ENCODE results near the gene UVSSA.

Gene UVSSA

GRCh38 chr4:1395941-1396805, 49.2 kb downstream of the UVSSA start:
- no peak for DNase-seq (ENCODE audit: low read depth, low spot score)
- H3K36me3 ChIP-seq (ENCODE audit: insufficient read depth, insufficient read length, low read length), result peaks cover 18% of the 10 kb centered on the region
- no peak for TF ChIP-seq ZNF274 (IDR thresholded peaks at IDR 0.05; ENCODE audit: low read depth, low read length)
- no peak for TF ChIP-seq SUZ12 (IDR thresholded peaks at IDR 0.05; ENCODE audit: extremely low read depth, insufficient read depth, insufficient read length)
- no peak for TF ChIP-seq YY1 (IDR thresholded peaks at IDR 0.05; ENCODE audit: insufficient read depth, insufficient read length)
- peaks cover 20% of the 10 kb centered on the region; the same call in 1 of the 2 replicates for H3K9me3 ChIP-seq (ENCODE audit: insufficient read depth, low read length)
- H3K27me3 ChIP-seq (ENCODE audit: insufficient read depth, insufficient read length), result peaks cover 19% of the 10 kb centered on the region
- no peak overlapping the region for H3K4me3 ChIP-seq (ENCODE audit: insufficient read length, low read depth)
- H3K9ac ChIP-seq (ENCODE audit: insufficient read length, low read depth), result no peak overlapping the region
- peaks cover 5% of the 10 kb centered on the region for H3K4me1 ChIP-seq (ENCODE audit: insufficient read depth, insufficient read length)

DNA sequence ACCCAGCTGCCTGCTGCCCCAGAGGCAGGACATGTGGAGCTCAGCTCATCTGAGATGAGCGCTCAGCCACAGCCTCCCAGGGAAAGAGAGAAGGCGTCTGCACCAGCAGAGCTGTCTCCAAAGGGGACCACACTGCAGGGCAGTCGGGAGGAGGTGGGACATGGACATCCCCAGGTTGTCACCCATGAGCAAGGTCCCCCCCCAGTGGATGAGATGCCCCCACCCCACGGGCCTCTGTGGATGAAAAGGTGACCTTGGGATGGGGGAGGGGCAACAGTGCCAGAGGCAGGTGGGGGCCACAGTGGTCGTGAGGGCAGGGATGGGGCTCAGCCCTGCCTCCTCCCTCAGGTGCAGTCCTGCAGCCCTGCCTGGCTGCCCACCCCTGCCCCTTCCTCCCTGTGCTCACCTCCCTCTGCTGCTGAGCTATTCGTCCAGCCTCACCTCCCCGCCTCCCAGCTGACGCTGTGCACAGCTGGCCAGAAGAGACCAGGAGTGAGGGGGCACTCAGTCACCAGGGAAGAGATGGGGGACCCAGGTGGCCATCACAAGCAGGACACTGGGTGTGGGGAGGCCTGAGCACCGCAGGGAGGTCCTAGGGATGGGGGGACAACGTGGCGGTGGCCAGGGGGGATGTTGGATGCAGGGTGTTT, 49.9 kb downstream of the UVSSA start:
- peaks cover 18% of the 10 kb centered on the region for H3K36me3 ChIP-seq (ENCODE audit: insufficient read depth, insufficient read length, low read length)
- no peak for TF ChIP-seq ZNF274 (IDR thresholded peaks at IDR 0.05; ENCODE audit: low read depth, low read length)
- no peak overlapping the region for H3K4me3 ChIP-seq (ENCODE audit: insufficient read length, low read depth)
- peaks cover 26% of the 10 kb centered on the region for H3K27me3 ChIP-seq (ENCODE audit: insufficient read depth, insufficient read length)
- peaks cover 12% of the 10 kb centered on the region for H3K4me1 ChIP-seq (ENCODE audit: insufficient read depth, insufficient read length)
- peaks cover 20% of the 10 kb centered on the region; the same call in 1 of the 2 replicates for H3K9me3 ChIP-seq (ENCODE audit: insufficient read depth, low read length)
- DNase-seq (ENCODE audit: low read depth, low spot score), result no peak
- H3K9ac ChIP-seq (ENCODE audit: insufficient read length, low read depth), result no peak overlapping the region

GRCh38 chr4:1398681-1399507, 51.9 kb downstream of the UVSSA start:
- peaks cover 16% of the 10 kb centered on the region for H3K36me3 ChIP-seq (ENCODE audit: insufficient read depth, insufficient read length, low read length)
- no peak overlapping the region for H3K9ac ChIP-seq (ENCODE audit: insufficient read length, low read depth)
- no peak for DNase-seq (ENCODE audit: low read depth, low spot score)
- peaks cover 46% of the 10 kb centered on the region for H3K27me3 ChIP-seq (ENCODE audit: insufficient read depth, insufficient read length)
- peaks cover 20% of the 10 kb centered on the region; the same call in 1 of the 2 replicates for H3K9me3 ChIP-seq (ENCODE audit: insufficient read depth, low read length)
- no peak overlapping the region for H3K4me3 ChIP-seq (ENCODE audit: insufficient read length, low read depth)
- peaks cover 15% of the 10 kb centered on the region for H3K4me1 ChIP-seq (ENCODE audit: insufficient read depth, insufficient read length)
- TF ChIP-seq ZNF274 (IDR thresholded peaks at IDR 0.05; ENCODE audit: low read depth, low read length) (no peak), SUZ12 (IDR thresholded peaks at IDR 0.05; ENCODE audit: extremely low read depth, insufficient read depth, insufficient read length) (no peak), YY1 (IDR thresholded peaks at IDR 0.05; ENCODE audit: insufficient read depth, insufficient read length) (no peak)

DNA sequence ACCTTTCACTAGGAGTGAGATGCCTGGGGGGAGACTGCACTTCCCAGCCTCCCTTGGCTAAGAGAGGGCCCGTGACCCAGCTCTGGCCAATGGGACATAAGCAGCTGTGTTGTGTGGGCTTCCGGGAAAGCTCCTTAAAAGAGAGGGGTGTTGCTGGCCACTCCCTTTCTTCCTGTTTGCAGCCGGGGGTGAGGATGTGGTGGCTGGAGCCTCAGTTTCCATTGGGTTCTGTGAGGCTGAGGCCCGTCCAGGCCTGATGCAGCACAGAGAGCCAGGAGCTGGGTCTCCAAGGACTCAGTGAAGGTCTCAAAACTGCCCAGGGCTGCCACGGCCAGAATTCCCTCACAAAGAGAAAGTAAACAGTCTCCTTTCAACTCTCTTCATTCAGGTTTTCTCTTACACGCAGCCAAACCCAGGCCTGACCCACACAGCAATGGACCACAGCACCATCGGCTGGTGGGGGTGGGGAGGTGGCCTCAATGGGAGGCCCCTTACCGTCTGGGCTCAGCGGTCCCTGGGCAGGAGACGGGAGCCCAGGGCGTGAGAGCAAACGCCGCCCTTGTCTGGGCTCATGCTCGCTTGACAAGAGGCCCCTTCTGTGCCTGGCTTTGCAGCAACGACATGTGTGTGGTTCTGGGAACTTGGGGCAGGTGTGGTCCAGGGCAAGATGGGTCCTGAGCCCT, 52.6 kb downstream of the UVSSA start:
- H3K9ac ChIP-seq (ENCODE audit: insufficient read length, low read depth), result no peak overlapping the region
- peaks cover 15% of the 10 kb centered on the region for H3K4me1 ChIP-seq (ENCODE audit: insufficient read depth, insufficient read length)
- H3K9me3 ChIP-seq (ENCODE audit: insufficient read depth, low read length), result peaks cover 20% of the 10 kb centered on the region; the same call in 1 of the 2 replicates
- H3K27me3 ChIP-seq (ENCODE audit: insufficient read depth, insufficient read length), result peaks cover 53% of the 10 kb centered on the region
- TF ChIP-seq ZNF274 (IDR thresholded peaks at IDR 0.05; ENCODE audit: low read depth, low read length) (no peak), YY1 (IDR thresholded peaks at IDR 0.05; ENCODE audit: insufficient read depth, insufficient read length) (no peak), SUZ12 (IDR thresholded peaks at IDR 0.05; ENCODE audit: extremely low read depth, insufficient read depth, insufficient read length) (no peak)
- no peak for DNase-seq (ENCODE audit: low read depth, low spot score)
- H3K36me3 ChIP-seq (ENCODE audit: insufficient read depth, insufficient read length, low read length), result peaks cover 10% of the 10 kb centered on the region
- H3K4me3 ChIP-seq (ENCODE audit: insufficient read length, low read depth), result no peak overlapping the region

DNA sequence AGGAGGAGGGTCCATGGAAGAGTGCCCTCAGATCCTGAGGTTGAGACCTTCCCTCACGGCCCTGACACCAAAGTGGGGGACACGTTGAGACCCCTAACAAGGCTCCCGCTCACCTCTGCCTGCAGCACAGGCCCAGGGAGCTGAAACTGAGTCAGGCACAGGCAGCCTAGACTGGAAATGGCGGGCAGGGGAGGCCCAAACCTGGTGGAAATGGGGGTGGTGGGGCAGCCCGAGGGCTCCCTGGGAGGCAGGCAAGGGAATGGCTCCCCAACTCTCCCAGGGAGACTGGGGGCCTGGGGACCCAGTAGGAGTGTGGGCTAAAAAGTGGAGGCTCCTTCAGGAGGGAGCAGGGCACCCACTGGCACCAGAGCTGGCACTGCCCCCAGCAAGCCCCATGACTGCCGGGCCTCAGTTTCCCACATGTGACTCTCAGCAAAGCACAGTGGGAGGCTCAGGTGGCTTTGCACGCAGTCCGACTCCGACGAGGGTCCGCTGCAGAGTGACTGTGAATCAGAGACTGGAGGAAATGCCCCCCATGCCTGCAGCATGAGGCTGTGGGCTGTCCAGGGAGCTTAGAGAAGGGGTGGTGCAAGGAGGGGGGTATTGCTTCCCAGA, 53.3 kb downstream of the UVSSA start:
- no peak overlapping the region for H3K9ac ChIP-seq (ENCODE audit: insufficient read length, low read depth)
- no peak for DNase-seq (ENCODE audit: low read depth, low spot score)
- H3K27me3 ChIP-seq (ENCODE audit: insufficient read depth, insufficient read length), result peaks cover 60% of the 10 kb centered on the region
- peaks cover 3% of the 10 kb centered on the region for H3K36me3 ChIP-seq (ENCODE audit: insufficient read depth, insufficient read length, low read length)
- no peak for TF ChIP-seq SUZ12 (IDR thresholded peaks at IDR 0.05; ENCODE audit: extremely low read depth, insufficient read depth, insufficient read length)
- TF ChIP-seq YY1 (IDR thresholded peaks at IDR 0.05; ENCODE audit: insufficient read depth, insufficient read length), result no peak
- no peak for TF ChIP-seq ZNF274 (IDR thresholded peaks at IDR 0.05; ENCODE audit: low read depth, low read length)
- peaks cover 15% of the 10 kb centered on the region for H3K4me1 ChIP-seq (ENCODE audit: insufficient read depth, insufficient read length)
- peaks cover 20% of the 10 kb centered on the region; the same call in 1 of the 2 replicates for H3K9me3 ChIP-seq (ENCODE audit: insufficient read depth, low read length)
- H3K4me3 ChIP-seq (ENCODE audit: insufficient read length, low read depth), result no peak overlapping the region

DNA sequence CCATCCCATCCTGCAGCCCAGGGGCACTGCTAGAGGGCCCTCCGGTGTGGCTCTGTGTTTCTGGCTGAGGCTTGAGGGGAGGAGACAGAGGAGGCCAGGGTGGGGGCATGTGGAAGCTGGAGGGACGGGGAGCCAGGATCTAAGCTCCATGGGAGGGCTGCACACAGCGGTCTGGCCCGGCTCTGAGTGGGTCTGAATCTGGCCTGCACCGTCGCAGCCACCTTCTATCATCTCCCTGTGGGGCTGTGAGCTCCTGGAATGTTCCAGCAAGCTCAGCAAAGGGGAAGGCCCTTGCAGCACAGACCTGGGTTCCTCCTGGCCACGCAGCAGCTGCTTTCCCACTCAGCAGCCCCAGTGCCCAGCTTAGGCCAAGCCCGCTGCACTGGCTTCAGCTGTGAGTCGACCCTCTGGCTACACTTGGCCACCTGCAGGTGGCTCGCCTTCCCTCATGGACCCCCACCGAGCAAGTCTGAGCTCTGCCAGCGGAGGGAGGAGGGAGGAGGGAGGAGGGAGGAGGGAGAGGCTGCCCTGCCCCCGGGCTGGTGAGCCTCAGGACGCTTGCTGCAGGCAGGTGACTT, 53.9 kb downstream of the UVSSA start:
- Histone ChIP-seq H3K27me3 (ENCODE audit: insufficient read depth, insufficient read length) (peaks cover 66% of the 10 kb centered on the region), H3K36me3 (ENCODE audit: insufficient read depth, insufficient read length, low read length) (no peaks in the 10 kb centered on the region), H3K4me1 (ENCODE audit: insufficient read depth, insufficient read length) (peaks cover 20% of the 10 kb centered on the region), H3K4me3 (ENCODE audit: insufficient read length, low read depth) (no peak overlapping the region), H3K9me3 (ENCODE audit: insufficient read depth, low read length) (peaks cover 20% of the 10 kb centered on the region; the same call in 1 of the 2 replicates), H3K9ac (ENCODE audit: insufficient read length, low read depth) (no peak overlapping the region)
- no peak for DNase-seq (ENCODE audit: low read depth, low spot score)
- TF ChIP-seq YY1 (IDR thresholded peaks at IDR 0.05; ENCODE audit: insufficient read depth, insufficient read length) (no peak), ZNF274 (IDR thresholded peaks at IDR 0.05; ENCODE audit: low read depth, low read length) (no peak), SUZ12 (IDR thresholded peaks at IDR 0.05; ENCODE audit: extremely low read depth, insufficient read depth, insufficient read length) (no peak)

Data from NT2/D1 (cell line).